Right ventricle myocardium superior (tissue), 1 donor: ENCODE measurements around the gene CYB5R3. TPM values are rescaled to one million over a fixed set of nuclear protein-coding genes. Genes with fewer than 3 reads are reported as not detected.

Experiments used
- ATAC-seq: fragments of 200-7000 bp; cut with Tn5 transposase; one replicate; pipeline ENCODE4 v1.9.1; 2020; ENCODE audit warnings: mild to moderate bottlenecking; ENCODE audit not compliant: poor library complexity
- DNase-seq: peaks from one replicate; pipeline ENCODE4 v3.0.0-alpha.2; 2020
- intact Hi-C: fragments of 100-400 bp; cut with DNase I; formaldehyde crosslinking; loops from one replicate; pipeline ENCODE4 v1.11.2; 2022
- long read RNA-seq: library from polyadenylated mRNA; unstranded; transcript quantifications from one replicate; pipeline ENCODE4 v2.0.0, GENCODE V29; 2021
- total RNA-seq: library from RNA; stranded (reverse); fragmentation: NEBNext Ultra II Directional; extraction: Animal tissue kit (Norgen Biotek cat#: 25700); gene quantifications from one replicate; pipeline ENCODE4 v1.2.1, GENCODE V29; 2021
- donor health status: DM: no; HTN: yes; CAD: no; lungs with severe emphysema.

The CYB5R3 gene
- total RNA-seq = 216 TPM
- long read RNA-seq, transcript CYB5R3-201 (9 exons, 2,124 nt) = major isoform, 1,187 of 1,388 reads
- long read RNA-seq, transcript CYB5R3-204 (8 exons, 1,849 nt) = minor isoform, 77 of 1,388 reads
- long read RNA-seq, transcript CYB5R3-205 (9 exons, 2,153 nt) = minor isoform, 28 of 1,388 reads
- long read RNA-seq, partial matches to known transcripts = 10 of 1,388 reads
- long read RNA-seq, other reads (novel, unspliced or antisense) = 82 of 1,388 reads

DNA sequence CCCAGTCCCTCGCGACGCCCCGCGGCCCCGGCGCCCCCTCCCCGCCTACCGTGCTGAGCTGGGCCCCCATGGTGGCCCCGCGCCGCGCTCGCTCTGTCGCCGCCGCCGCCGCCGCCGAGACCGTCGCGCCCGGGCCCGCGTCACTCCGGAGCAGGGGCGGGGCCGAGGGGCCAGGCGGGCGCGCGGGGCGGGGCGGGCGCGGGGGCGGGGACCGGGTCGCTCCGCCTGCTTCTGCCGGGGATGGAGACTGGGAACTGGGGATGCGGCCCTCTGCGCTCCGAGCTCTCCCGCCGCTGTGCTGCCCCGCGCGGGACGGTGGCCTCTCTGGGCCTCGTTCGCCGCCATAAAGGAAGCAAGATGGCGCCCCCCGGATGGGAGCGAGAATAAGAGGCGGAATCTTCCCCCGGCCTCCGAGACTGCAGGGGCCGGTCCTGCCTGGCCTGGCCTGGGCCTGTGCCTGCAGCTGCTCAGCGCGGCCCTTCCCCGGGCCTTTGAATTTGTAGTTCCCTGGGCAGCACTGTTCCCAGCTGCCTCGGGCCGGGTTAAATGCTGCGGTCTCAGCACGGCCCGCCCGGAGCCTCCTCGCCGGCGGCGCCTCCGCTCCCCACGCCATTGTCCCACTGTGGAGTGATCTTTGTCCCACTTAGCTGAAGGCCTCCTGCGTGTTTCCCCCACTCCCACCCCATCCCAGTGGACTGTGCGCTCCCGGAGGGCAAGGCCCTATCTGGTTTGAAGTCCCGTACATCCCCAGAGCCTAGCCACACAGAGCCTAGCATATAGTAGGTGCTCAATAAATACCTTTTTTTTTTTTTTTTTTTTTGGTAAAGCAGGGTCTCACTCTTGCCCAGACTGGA lies at the start of gene CYB5R3:
CYB5R3 (minus strand) TSS at position 147 of the 854 bp plus-strand sequence; CDS start at position 70, 77 bp downstream.
- ATAC-seq (peak; percentile 70), DNase-seq (peak; percentile 91)
- intact Hi-C loops = no loop called here

GRCh38 chr22:42697542-42698013 lies 48.4 kb upstream of the CYB5R3 start:
- DNase-seq (peak; percentile 93), ATAC-seq (peak; percentile 79)
- intact Hi-C loops = no loop called here

DNA sequence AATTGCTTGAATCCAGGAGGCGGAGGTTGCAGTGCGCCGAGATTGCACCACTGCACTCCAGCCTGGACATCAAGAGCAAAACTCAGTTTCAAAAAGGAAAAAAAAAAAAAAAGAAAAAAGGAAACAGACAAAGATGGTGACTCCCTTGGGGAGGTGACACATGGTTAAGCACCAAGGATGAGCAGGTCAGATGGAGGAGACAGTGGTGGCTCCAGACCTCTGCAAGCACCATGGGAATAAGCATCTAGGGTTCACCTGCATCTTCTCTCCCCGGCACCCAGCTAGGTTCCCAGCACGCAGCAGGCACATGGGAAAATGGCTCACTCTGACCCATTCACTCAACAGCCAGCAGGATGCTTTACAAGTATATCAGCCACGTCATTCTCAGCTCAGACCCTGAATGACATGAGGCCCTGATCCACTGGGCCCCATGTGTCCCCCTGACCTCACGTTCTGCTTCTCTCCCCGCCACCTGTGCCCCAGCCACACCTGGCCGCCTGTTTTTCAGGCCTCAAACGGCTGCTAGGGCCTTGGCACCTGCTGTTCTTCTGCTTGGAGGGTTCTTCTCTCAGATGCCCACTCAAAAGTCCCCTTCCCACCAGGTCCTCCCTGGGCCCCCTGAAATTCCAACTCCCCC lies 47.3 kb upstream of the CYB5R3 start:
- ATAC-seq = no peak
- no peak for DNase-seq
- intact Hi-C loops = no loop called here

- peak; percentile 80 for DNase-seq
- intact Hi-C loops = no loop called here
- ATAC-seq = peak; percentile 26
Measured at GRCh38 chr22:42695294-42695693, 46.1 kb upstream of the CYB5R3 start.

DNA sequence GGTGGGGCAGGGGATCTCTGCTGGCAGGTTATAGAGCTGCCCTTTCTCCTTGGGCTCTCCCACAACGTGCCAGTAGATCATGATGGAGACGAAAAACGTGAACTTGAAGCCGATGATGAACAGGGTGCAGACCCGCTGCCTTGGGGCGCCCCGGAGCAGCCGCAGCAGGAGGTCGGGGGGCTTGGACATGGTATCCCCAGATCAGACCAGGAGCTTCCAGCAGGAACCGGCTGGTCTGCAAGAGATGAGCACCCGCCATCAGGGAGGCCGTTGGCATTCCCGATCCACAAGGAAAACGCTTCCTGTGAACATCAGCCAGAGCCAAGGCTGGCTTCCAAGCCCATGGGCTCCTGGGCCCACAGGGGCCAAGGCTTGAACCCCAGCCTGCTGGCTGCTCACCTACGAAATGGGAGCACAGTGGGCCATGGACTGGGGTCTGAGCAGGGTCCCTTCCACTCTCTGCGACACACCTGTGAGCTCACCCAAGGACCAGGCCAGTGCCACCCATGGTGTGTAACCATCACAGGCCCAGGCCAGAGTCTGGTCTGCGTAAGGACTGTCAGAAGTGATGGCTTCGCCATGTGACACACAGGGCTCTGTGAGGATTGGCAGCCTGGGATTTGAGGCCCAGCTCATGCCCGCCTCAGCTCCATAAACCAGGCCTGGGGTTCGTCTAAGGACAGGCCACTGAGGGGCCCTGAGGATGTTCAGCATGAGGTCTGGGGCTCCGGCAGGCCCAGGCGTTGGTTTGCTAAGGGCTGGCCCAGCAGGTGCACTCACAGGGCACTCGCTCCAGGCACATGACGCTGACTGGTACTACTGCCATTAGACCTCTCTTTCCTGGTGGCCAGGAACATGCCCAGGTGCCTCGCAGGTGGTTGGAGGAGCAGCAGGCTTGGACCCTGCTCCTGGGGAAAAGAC lies 44.8 kb upstream of the CYB5R3 start:
- intact Hi-C loops = no loop called here
- ATAC-seq (no peak), DNase-seq (no peak)

- ATAC-seq (no peak), DNase-seq (no peak)
- intact Hi-C loops = no loop called here
Measured at GRCh38 chr22:42693055-42693762, 44.0 kb upstream of the CYB5R3 start.

DNA sequence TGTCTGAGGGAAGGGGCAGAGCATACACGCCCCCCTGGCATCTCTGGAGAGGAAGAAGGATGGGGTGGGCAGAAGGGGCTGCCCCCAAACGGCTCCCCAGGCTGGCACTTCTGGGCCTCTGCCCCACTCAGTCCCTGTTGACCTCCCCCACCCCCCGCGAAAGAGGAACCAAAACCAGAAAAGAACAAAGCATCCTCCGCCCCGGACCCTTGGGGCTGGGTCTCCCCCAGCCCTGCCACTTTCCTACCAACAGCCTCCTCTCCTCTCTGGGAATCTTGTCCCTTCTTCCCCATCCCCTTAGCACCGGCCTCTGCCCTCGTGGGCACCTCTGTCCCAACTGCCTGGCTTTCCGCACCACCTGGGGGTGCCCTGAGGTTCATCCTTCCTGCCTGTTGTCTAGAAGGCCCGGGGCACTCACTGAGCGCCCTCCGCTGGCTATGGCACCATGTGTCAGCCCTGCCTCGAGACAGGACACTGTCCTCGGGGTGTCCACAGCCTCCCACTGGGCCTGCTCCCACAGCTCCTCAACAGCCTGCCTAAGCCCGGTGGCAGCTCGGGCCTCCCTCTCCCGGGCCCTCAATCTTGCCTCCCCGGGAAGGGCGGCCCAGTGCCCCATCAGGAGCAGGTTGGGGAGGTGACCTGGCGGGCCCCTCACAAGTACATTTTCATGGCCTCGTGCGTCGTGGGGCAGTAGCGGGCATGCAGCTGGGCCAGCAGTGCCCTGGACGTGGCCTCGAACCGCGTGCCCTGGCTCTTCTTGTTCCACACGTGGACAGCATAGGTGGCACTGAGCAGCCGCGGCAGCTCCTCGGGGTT lies 43.3 kb upstream of the CYB5R3 start:
- intact Hi-C loops = no loop called here
- ATAC-seq (no peak), DNase-seq (no peak)

DNA sequence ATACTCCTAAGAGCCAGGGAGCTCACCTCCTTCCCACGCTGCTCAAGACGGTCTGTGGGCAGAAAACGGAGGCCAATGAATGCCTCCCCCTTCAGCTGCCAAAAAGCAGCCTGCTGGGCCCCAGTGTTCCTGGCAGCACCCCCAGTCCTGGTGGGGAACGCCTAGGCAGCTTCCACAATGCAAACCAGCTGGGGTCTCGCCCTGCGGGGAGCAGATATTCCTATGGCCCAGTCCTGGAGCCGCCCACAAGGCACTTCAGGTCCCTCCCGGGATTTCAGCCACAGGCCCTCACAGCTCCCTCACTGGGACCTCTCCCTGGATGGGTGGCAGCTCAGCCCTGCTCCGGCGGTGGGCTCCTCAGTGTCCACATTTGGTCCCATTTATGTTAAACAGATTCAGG lies 42.2 kb upstream of the CYB5R3 start:
- DNase-seq = no peak
- ATAC-seq = no peak
- intact Hi-C loops = no loop called here

GRCh38 chr22:42688241-42689211 lies 39.3 kb upstream of the CYB5R3 start:
- DNase-seq (peak; percentile 92), ATAC-seq (peak; percentile 73)
- intact Hi-C loops = no loop called here

GRCh38 chr22:42686756-42687491 lies 37.7 kb upstream of the CYB5R3 start:
- DNase-seq (no peak), ATAC-seq (no peak)
- intact Hi-C loops = no loop called here

DNA sequence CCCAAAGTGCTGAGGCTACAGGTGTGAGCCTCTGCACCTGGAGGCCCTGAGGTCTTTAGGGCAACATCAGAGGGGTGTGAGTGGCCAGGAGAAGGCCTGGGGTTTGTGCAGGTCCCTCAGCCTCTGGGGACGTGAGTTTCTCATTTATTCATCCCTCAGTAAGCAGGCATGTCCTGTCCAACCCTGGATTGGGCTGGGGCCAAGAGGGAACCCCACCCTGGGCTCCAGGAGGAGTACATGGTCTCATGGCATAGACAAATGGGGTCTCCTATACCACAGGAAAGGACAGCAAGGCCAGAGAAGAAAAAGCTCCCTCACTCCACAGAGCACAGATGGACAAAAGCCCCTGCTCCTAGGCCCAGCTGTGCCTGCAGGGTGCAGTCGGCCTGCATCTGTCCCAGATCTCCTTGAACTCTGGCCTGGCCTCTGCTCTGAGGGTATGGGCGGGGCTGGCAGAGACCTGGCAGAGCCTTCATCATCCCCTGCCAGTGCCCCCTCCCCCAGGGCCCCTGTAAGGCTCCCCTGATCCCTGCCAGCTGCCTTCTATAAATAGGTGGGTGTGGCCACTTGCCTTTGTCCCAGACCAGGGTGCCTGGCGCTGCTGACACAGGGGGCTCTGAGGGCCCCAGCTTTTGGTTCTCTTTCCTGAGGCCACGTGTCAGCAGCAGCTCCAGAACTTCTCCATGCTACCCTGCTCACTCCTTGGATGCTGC lies 36.9 kb upstream of the CYB5R3 start:
- ATAC-seq (peak; percentile 38), DNase-seq (peak; percentile 83)
- intact Hi-C loops = no loop called here

DNA sequence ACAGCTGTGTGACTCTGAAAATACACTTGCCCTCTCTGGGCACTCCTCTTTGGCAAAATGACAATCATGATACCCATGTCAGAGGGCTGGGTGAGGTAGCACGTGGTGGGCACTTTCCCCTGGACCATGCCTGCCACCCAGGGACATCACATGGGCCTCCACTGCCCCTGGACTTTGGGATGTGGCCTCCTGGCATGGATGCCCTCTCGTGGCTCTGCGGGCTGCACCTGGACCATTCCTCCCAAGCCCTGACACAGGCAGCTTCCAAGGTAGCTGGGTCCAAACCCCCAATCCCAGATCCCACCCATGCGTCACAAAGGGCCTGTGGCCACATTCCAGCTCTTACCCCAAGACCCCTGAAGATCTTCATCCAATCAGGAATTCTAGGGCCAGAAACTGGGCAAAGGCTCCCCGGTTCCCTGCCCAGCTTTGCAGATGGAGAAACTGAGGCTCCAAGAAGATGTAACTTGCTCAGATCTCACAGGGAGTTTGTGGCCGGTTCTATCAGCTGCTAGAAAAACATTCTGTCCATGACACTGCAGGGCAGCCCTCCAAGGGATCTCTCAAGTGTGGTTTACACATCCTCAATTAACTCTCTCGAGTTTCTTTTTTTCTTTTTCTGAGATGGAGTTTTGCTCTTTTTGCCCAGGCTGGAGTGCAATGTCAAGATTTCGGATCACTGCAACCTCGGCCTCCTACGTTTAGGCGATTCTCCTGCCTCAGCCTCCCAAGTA lies 35.4 kb upstream of the CYB5R3 start:
- DNase-seq (peak; percentile 76), ATAC-seq (no peak)
- intact Hi-C loops = no loop called here

GRCh38 chr22:42683578-42684283 lies 34.5 kb upstream of the CYB5R3 start:
- ATAC-seq = peak; percentile 64
- peak; percentile 93 for DNase-seq
- intact Hi-C loops = no loop called here
